ENCODE results near the gene PPIB.
A peak's percentile ranks its signal among the peaks of the same experiment; 100 is the strongest.
"Not testable (repeated sequence)": the region's sequence is repeated elsewhere in the genome, so short reads cannot be mapped to it uniquely, and the experiment has no call there.

PPIB gene

GRCh38 chr15:64141798-64142512 is 20.9 kb downstream of the PPIB start:
- DNase-seq (ENCODE audit: low read depth), result no peak

GRCh38 chr15:64138331-64138941 is 24.4 kb downstream of the PPIB start:
- no peak for DNase-seq (ENCODE audit: low read depth)

GRCh38 chr15:64137226-64137833 is 25.5 kb downstream of the PPIB start:
- no peak for DNase-seq (ENCODE audit: low read depth)

- DNase-seq (ENCODE audit: low read depth), result no peak
These were observed 26.5 kb downstream of the PPIB start for GRCh38 chr15:64136347-64136746.

GRCh38 chr15:64134345-64134829 is 28.4 kb downstream of the PPIB start:
- DNase-seq (ENCODE audit: low read depth), result peak; percentile 44

GRCh38 chr15:64133623-64134344 is 29.0 kb downstream of the PPIB start:
- DNase-seq (ENCODE audit: low read depth), result no peak

- DNase-seq (ENCODE audit: low read depth), result no peak
These were observed 30.6 kb downstream of the PPIB start for GRCh38 chr15:64132217-64132616.

GRCh38 chr15:64131547-64131946 is 31.3 kb downstream of the PPIB start:
- DNase-seq (ENCODE audit: low read depth), result no peak

- DNase-seq (ENCODE audit: low read depth), result no peak
These were observed 32.7 kb downstream of the PPIB start for GRCh38 chr15:64130159-64130558.

GRCh38 chr15:64127521-64128270 is 35.1 kb downstream of the PPIB start:
- DNase-seq (ENCODE audit: low read depth), result no peak

GRCh38 chr15:64125978-64126377 is 36.8 kb downstream of the PPIB start:
- DNase-seq (ENCODE audit: low read depth), result no peak

- DNase-seq (ENCODE audit: low read depth), result no peak
These were observed 39.9 kb downstream of the PPIB start for GRCh38 chr15:64122936-64123351.

GRCh38 chr15:64122444-64122843 is 40.4 kb downstream of the PPIB start:
- DNase-seq (ENCODE audit: low read depth), result no peak

- no peak for DNase-seq (ENCODE audit: low read depth)
These were observed 41.2 kb downstream of the PPIB start for GRCh38 chr15:64121614-64122013.

- not testable (repeated sequence) for DNase-seq (ENCODE audit: low read depth)
These were observed 42.5 kb downstream of the PPIB start for GRCh38 chr15:64120322-64120721.

- no peak for DNase-seq (ENCODE audit: low read depth)
These were observed 44.9 kb downstream of the PPIB start for GRCh38 chr15:64117759-64118487.

GRCh38 chr15:64112904-64113303 is 49.9 kb downstream of the PPIB start:
- peak; percentile 34 for DNase-seq (ENCODE audit: low read depth)

GRCh38 chr15:64112073-64112772 is 50.6 kb downstream of the PPIB start:
- no peak for DNase-seq (ENCODE audit: low read depth)

GRCh38 chr15:64111679-64112050 is 51.2 kb downstream of the PPIB start:
- DNase-seq (ENCODE audit: low read depth), result no peak

GRCh38 chr15:64110950-64111678 is 51.7 kb downstream of the PPIB start:
- no peak for DNase-seq (ENCODE audit: low read depth)
